Measurements from ENCODE around the gene COPB2. TPM values are rescaled to one million over a fixed set of nuclear protein-coding genes. Genes with fewer than 3 reads are reported as not detected.

Gene COPB2
- total and polyA plus RNA-seq, 10 of the 15 experiments (the other 5 are each of a cell fraction or from before 2014, with no cell fraction given) = 51.3 to 143 (median 116) TPM

- peaks cover 0 to 29% of the 10 kb centered on the region in 2 experiments; a peak in 2 of 4 replicates for H3K36me3 ChIP-seq (ENCODE audit: control insufficient read depth in 2 of 2, insufficient read depth in 2 of 2, low read length in 1 of 2)
- CTCF ChIA-PET = interaction anchor here (0.9 to 1.4 kb wide), 2 partner anchors 19 to 27 kb away, joined by 3 read pairs; no protein-coding TSS in a partner anchor
Observed at GRCh38 chr3:139380575-139380974, 8.9 kb downstream of the COPB2 start.

More at GRCh38 chr3:139380575-139380974, 8.9 kb downstream of the COPB2 start:
- DNase-seq (ENCODE audit: low read depth, low spot score) = no peak
- SMC1A ChIA-PET (ENCODE audit: uncharacterized antibody, unreplicated experiment) = interaction anchor here (3.0 kb wide), 1 partner anchor 9 kb away, joined by 10 read pairs; the partner anchor contains the start of gene COPB2
- H3K27me3 ChIP-seq (replicated peaks in 1 of 2; ENCODE audit: control insufficient read depth in 2 of 2, insufficient read depth in 2 of 2, low read length in 1 of 2) = no peaks in the 10 kb centered on the region
- H4K20me1 ChIP-seq (ENCODE audit: control insufficient read depth, insufficient read depth) = no peaks in the 10 kb centered on the region
- ATAC-seq = peak; percentile 21; the same call in 1 of the 3 replicates
- no peak overlapping the region for H3K4me2 ChIP-seq (ENCODE audit: control insufficient read depth, insufficient read depth)
- POLR2A ChIA-PET = interaction anchor here (1.3 to 1.6 kb wide), 3 partner anchors 9 to 36 kb away, joined by 3 to 6 read pairs (median 4); partner anchors contain the start of gene COPB2
- no peak for TF ChIP-seq CHD2 (IDR thresholded peaks at IDR 0.05; ENCODE audit: borderline replicate concordance, low read depth, low read length)
- TF ChIP-seq, protein P1, sequence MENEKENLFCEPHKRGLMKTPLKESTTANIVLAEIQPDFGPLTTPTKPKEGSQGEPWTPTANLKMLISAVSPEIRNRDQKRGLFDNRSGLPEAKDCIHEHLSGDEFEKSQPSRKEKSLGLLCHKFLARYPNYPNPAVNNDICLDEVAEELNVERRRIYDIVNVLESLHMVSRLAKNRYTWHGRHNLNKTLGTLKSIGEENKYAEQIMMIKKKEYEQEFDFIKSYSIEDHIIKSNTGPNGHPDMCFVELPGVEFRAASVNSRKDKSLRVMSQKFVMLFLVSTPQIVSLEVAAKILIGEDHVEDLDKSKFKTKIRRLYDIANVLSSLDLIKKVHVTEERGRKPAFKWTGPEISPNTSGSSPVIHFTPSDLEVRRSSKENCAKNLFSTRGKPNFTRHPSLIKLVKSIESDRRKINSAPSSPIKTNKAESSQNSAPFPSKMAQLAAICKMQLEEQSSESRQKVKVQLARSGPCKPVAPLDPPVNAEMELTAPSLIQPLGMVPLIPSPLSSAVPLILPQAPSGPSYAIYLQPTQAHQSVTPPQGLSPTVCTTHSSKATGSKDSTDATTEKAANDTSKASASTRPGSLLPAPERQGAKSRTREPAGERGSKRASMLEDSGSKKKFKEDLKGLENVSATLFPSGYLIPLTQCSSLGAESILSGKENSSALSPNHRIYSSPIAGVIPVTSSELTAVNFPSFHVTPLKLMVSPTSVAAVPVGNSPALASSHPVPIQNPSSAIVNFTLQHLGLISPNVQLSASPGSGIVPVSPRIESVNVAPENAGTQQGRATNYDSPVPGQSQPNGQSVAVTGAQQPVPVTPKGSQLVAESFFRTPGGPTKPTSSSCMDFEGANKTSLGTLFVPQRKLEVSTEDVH (IDR thresholded peaks at IDR 0.05; ENCODE audit: low read depth, partially characterized antibody) = no peak
- TF ChIP-seq PAX8 (IDR thresholded peaks at IDR 0.05) = no peak
- no peak for TF ChIP-seq ASH2L (IDR thresholded peaks at IDR 0.05; ENCODE audit: borderline replicate concordance, low read depth)
- TF ChIP-seq ZNF24 (IDR thresholded peaks at IDR 0.05) = no peak
- TF ChIP-seq CHD4 (IDR thresholded peaks at IDR 0.05) = no peak
- TF ChIP-seq MYC (IDR thresholded peaks at IDR 0.05; ENCODE audit: insufficient read depth, insufficient read length, insufficient replicate concordance, low read length, severe bottlenecking) = no peak
- TF ChIP-seq ATF7 (IDR thresholded peaks at IDR 0.05; ENCODE audit: low read depth) = no peak
- TF ChIP-seq CBX5 (IDR thresholded peaks at IDR 0.05; ENCODE audit: low read depth) = no peak
- no peak for TF ChIP-seq RBBP5 (conservative IDR thresholded peaks at IDR 0.05)
- TF ChIP-seq SPI1 (IDR thresholded peaks at IDR 0.05; ENCODE audit: borderline replicate concordance, insufficient read depth, low read depth, low read length) = no peak
- TF ChIP-seq RAD51 (IDR thresholded peaks at IDR 0.05) = no peak
- no peak for TF ChIP-seq RAD21 (IDR thresholded peaks at IDR 0.05; ENCODE audit: insufficient read depth, low read depth, low read length)
- no peaks in the 10 kb centered on the region; the same call in 2 of the 3 replicates for H3K9me3 ChIP-seq (replicated peaks; ENCODE audit: control insufficient read depth, insufficient read depth, low read length)
- H3K79me2 ChIP-seq (ENCODE audit: control insufficient read depth, insufficient read depth, low read length) = peaks cover 20% of the 10 kb centered on the region
- no peak overlapping the region for H3K4me3 ChIP-seq
- no peak overlapping the region for H3K27ac ChIP-seq (ENCODE audit: control insufficient read depth, insufficient read depth)
- RAD21 ChIA-PET (ENCODE audit: unreplicated experiment) = no interaction called here
- in situ Hi-C loops (cut with MboI) (no loop called here), intact Hi-C loops (cut with micrococcal nuclease; ENCODE audit: unreplicated experiment) (no loop called here)
- no peak for FAIRE-seq
- 97% methylated on average over 4 of the region's 4 CpGs for WGBS (ENCODE audit: insufficient coverage, insufficient replicate concordance, low lambda C conversion rate, missing lambda C conversion rate)
- no peaks in the 10 kb centered on the region; the same call in 1 of the 2 replicates for H3K4me1 ChIP-seq (ENCODE audit: control insufficient read depth, insufficient read depth, low read length)
- no TSS peak for BruUV-seq (replicated peaks)
- H2AFZ ChIP-seq (ENCODE audit: control insufficient read depth, low read depth, low read length) = no peak overlapping the region
- H3K9ac ChIP-seq (ENCODE audit: control insufficient read depth, insufficient read depth, low read length) = no peak overlapping the region
